Posterior vena cava (tissue), 2 donors: ENCODE results near the gene HGS. TPM values are rescaled to one million over a fixed set of nuclear protein-coding genes. Genes with fewer than 3 reads are reported as not detected.
"Not testable (repeated sequence)": the region's sequence is repeated elsewhere in the genome, so short reads cannot be mapped to it uniquely, and the experiment has no call there.

Experiments
- DNase-seq: peaks from one replicate; pipeline ENCODE4 v3.0.0-alpha.2; 2020; ENCODE audit warnings: low spot score
- intact Hi-C, 2 donors: fragments of 100-400 bp; cut with DNase I; formaldehyde crosslinking; loops; one replicate each; pipeline versions ENCODE4 v1.14.1 to v1.14.2; 2022 to 2023
- microRNA-seq, 2 donors: library from miRNA; unstranded; fragments of <30 nt; microRNA quantifications; one replicate each; pipeline ENCODE4 v1.2.0, GENCODE V29; 2020 to 2021; ENCODE audit warnings: borderline microRNAs expressed in 2 of 2
- total RNA-seq, 2 donors: library from RNA; stranded (reverse); fragmentation: NEBNext Ultra II Directional; extraction: Animal tissue kit (Norgen Biotek cat#: 25700); gene quantifications; one replicate each; pipeline ENCODE4 v1.2.1, GENCODE V29; 2021
- donor health status: DM: yes; HTN: yes; CAD: no.
- donor health status: DM: yes; HTN: yes; CAD: no.

HGS gene
- total RNA-seq, 2 donors from 2014 or later = 81.6 to 90.7 TPM

GRCh38 chr17:81733507-81734404 lies 49.9 kb downstream of the HGS start:
- DNase-seq = peak; percentile 94
- intact Hi-C loops = no loop called here

- intact Hi-C loops = no loop called here
- DNase-seq = no peak
Measured at GRCh38 chr17:81734405-81735263, 50.8 kb downstream of the HGS start.

- no peak for DNase-seq
- intact Hi-C loops = no loop called here
Measured at GRCh38 chr17:81735264-81736102, 51.7 kb downstream of the HGS start.

GRCh38 chr17:81737947-81738800 lies 54.4 kb downstream of the HGS start:
- intact Hi-C loops = no loop called here
- no peak for DNase-seq

- intact Hi-C loops = no loop called here
- DNase-seq = no peak
Measured at GRCh38 chr17:81738801-81739393, 55.1 kb downstream of the HGS start.

GRCh38 chr17:81739593-81739992 lies 55.8 kb downstream of the HGS start:
- DNase-seq, intact Hi-C loops: not testable (repeated sequence)

GRCh38 chr17:81740395-81740961 lies 56.7 kb downstream of the HGS start:
- DNase-seq = no peak
- intact Hi-C loops = no loop called here

GRCh38 chr17:81741049-81741593 lies 57.3 kb downstream of the HGS start:
- no peak for DNase-seq
- intact Hi-C loops = no loop called here

GRCh38 chr17:81741594-81742452 lies 58.0 kb downstream of the HGS start:
- no peak for DNase-seq
- intact Hi-C loops = no loop called here

Small RNA genes within 50 kb of the gene (microRNA-seq; reads per million reads assigned to microRNA genes)
- 0.32 to 0.52 reads per million in 2 donors for gene MIR6786

Other genes starting within 250 kb of the HGS start
- 1,000 to 10,000 TPM; 1,410 to 1,809 TPM for gene ACTG1, start 171.2 kb upstream of the HGS start, total RNA-seq
- gene FSCN2, start 155.6 kb upstream of the HGS start, total RNA-seq = 1 to 10 TPM; 1.6 to 2.0 TPM
- 10 to 100 TPM; 18.9 TPM for gene FAAP100, start 131.7 kb upstream of the HGS start, total RNA-seq
- 10 to 100 TPM; 77.7 to 87.3 TPM for gene NPLOC4, start 46.9 kb upstream of the HGS start, total RNA-seq
- gene TSPAN10, start 46.8 kb upstream of the HGS start, total RNA-seq = under 1 TPM; 0.14 to 0.51 TPM
- gene PDE6G, start 27.5 kb upstream of the HGS start, total RNA-seq = not detected
- 10 to 100 TPM; 18.0 to 21.2 TPM for gene OXLD1, start 17.4 kb upstream of the HGS start, total RNA-seq
- gene CCDC137, start 17.3 kb upstream of the HGS start, total RNA-seq = 1 to 10 TPM; 8.5 to 9.9 TPM
- gene ARL16, start 214 bp upstream of the HGS start, total RNA-seq = 10 to 100 TPM; 20.0 to 26.7 TPM
- gene MRPL12, start 19.4 kb downstream of the HGS start, total RNA-seq = 10 to 100 TPM; 31.8 to 36.8 TPM
- gene SLC25A10, start 28.3 kb downstream of the HGS start, total RNA-seq = 1 to 10 TPM; 1.9 to 2.3 TPM
- not detected for gene GCGR, start 120.1 kb downstream of the HGS start, total RNA-seq
- gene MCRIP1, start 149.3 kb downstream of the HGS start, total RNA-seq = 100 to 1,000 TPM in 1 of 2 donors, 10 to 100 TPM in 1; 97.6 to 101 TPM
- gene PPP1R27, start 151.0 kb downstream of the HGS start, total RNA-seq = not detected
- gene P4HB, start 176.5 kb downstream of the HGS start, total RNA-seq = 100 to 1,000 TPM; 339 to 482 TPM
- gene ARHGDIA, start 187.3 kb downstream of the HGS start, total RNA-seq = 100 to 1,000 TPM; 375 to 421 TPM
- 10 to 100 TPM; 34.3 to 36.3 TPM for gene ALYREF, start 207.6 kb downstream of the HGS start, total RNA-seq
- gene ANAPC11, start 207.7 kb downstream of the HGS start, total RNA-seq = 10 to 100 TPM; 73.3 to 84.8 TPM
- under 1 TPM; 0.29 to 0.46 TPM for gene NPB, start 218.2 kb downstream of the HGS start, total RNA-seq
- gene PCYT2, start 227.4 kb downstream of the HGS start, total RNA-seq = 10 to 100 TPM in 1 of 2 donors, 1 to 10 TPM in 1; 8.7 to 14.9 TPM
- 10 to 100 TPM; 11.8 to 13.1 TPM for gene SIRT7, start 234.2 kb downstream of the HGS start, total RNA-seq
- 10 to 100 TPM; 25.0 to 36.2 TPM for gene MAFG, start 243.7 kb downstream of the HGS start, total RNA-seq